ENCODE measurements around the gene CYTH1. TPM values are rescaled to one million over a fixed set of nuclear protein-coding genes. Genes with fewer than 3 reads are reported as not detected.

The CYTH1 gene
- total RNA-seq, 2 experiments from 2014 or later = 521 to 525 TPM

DNA sequence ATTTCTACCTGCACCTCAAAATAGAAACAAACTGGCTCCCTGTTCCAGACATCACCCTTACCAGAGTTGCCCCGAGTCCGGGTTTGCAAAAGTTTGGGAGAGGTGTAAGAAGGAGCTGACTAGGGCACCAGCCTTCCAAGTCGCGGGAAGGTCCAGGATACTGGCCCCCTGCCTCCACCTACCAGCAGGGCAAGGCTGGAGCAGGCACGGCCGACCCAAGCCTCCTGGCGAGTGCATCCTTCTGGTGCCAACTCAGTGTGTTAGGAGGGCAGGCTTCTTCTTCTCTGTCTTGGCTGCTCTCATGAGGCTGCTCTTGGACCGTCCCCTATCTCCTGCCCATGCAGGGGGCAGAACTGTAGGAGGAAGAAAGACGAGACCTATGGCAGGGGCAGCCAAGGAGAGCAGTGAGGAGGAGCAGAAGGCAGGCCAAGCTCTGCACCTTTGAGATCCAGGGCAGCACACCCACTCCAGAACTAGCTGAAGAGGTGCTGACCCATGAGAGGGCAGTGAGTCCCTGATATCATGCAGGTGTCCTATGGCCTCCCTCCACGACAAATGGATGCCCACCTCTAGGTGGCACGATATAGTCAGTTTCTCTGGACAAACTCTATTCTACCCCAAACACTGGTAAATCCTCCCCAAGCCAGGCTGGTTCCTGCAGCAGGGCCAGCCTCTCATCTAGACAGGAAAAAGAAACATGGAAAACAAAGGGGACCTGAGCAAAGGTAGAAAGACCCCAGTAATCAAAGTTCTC is 54.4 kb downstream of the CYTH1 start:
- H3K9me3 Mint-ChIP-seq = no peaks in the 10 kb centered on the region
- peak overlapping the region; percentile 79 for H3K27ac Mint-ChIP-seq
- DNase-seq (no peak), ATAC-seq (ENCODE audit: poor library complexity) (no peak)
- ChIA-PET CTCF (no interaction called here), POLR2A (interaction anchor here (0.6 to 2.5 kb wide), 10 partner anchors 10 to 95 kb away, joined by 3 to 9 read pairs (median 4); no protein-coding TSS in a partner anchor)
- Histone ChIP-seq H3K27me3 (ENCODE audit: control insufficient read depth in 1 of 2, insufficient read depth in 2 of 2, low read length in 2 of 2) (no peaks in the 10 kb centered on the region), H3K27ac (ENCODE audit: low read depth in 1 of 2, low read length in 2 of 2) (peak overlapping the region in 1 of 2 donors; percentile 14), H3K9me3 (ENCODE audit: control insufficient read depth in 1 of 2, insufficient read depth in 1 of 2, low read length in 2 of 2) (no peaks in the 10 kb centered on the region), H3K4me3 (ENCODE audit: low read length) (no peak overlapping the region), H3K4me1 (ENCODE audit: insufficient read depth, low read length) (peaks cover 93% of the 10 kb centered on the region), H3K36me3 (ENCODE audit: insufficient read depth, low read length) (peaks cover 44% of the 10 kb centered on the region)
- peaks cover 92% of the 10 kb centered on the region for H3K4me1 Mint-ChIP-seq (ENCODE audit: low read depth)
- no peaks in the 10 kb centered on the region for H3K27me3 Mint-ChIP-seq
- H3K36me3 Mint-ChIP-seq (ENCODE audit: low read depth) = peaks cover 71% of the 10 kb centered on the region
- intact Hi-C loops (cut with DNase I, micrococcal nuclease) = no loop called here
- TF ChIP-seq, protein P1, sequence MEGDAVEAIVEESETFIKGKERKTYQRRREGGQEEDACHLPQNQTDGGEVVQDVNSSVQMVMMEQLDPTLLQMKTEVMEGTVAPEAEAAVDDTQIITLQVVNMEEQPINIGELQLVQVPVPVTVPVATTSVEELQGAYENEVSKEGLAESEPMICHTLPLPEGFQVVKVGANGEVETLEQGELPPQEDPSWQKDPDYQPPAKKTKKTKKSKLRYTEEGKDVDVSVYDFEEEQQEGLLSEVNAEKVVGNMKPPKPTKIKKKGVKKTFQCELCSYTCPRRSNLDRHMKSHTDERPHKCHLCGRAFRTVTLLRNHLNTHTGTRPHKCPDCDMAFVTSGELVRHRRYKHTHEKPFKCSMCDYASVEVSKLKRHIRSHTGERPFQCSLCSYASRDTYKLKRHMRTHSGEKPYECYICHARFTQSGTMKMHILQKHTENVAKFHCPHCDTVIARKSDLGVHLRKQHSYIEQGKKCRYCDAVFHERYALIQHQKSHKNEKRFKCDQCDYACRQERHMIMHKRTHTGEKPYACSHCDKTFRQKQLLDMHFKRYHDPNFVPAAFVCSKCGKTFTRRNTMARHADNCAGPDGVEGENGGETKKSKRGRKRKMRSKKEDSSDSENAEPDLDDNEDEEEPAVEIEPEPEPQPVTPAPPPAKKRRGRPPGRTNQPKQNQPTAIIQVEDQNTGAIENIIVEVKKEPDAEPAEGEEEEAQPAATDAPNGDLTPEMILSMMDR (IDR thresholded peaks at IDR 0.05) = no peak
- H3K4me3 Mint-ChIP-seq = peak overlapping the region; percentile 76

DNA sequence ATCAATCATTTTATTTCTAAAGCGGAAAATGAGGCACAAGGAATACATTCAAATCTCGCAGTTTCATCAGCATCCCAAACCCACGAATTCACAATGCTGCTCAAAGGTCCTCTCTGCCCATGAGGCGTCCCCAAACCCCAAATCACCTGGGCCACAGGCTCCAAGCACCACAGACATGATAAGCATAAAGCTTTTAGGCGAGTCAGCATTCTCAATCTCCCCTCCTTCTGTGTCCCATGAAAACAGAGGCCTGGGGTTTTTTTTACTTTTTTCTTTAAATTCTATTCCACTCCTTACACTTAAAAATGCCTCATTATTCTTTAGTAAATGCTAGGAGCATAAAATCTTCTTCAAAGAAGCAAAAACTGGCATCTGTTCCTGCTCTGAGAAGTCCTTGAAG is 55.0 kb downstream of the CYTH1 start:
- Mint-ChIP-seq H3K36me3 (ENCODE audit: low read depth) (peaks cover 71% of the 10 kb centered on the region), H3K4me3 (peak overlapping the region; percentile 76), H3K27me3 (no peaks in the 10 kb centered on the region), H3K27ac (peak overlapping the region; percentile 79), H3K4me1 (ENCODE audit: low read depth) (peaks cover 92% of the 10 kb centered on the region), H3K9me3 (no peaks in the 10 kb centered on the region)
- H3K27ac ChIP-seq (ENCODE audit: low read depth in 1 of 2, low read length in 2 of 2) = peak overlapping the region; percentile 14 to 38
- ATAC-seq (ENCODE audit: poor library complexity) = no peak
- H3K9me3 ChIP-seq (ENCODE audit: control insufficient read depth in 1 of 2, insufficient read depth in 1 of 2, low read length in 2 of 2) = no peaks in the 10 kb centered on the region
- TF ChIP-seq, protein P1 (IDR thresholded peaks at IDR 0.05) = no peak
- no peak for DNase-seq
- ChIA-PET POLR2A (interaction anchor here (1.0 to 2.5 kb wide), 5 partner anchors 8 to 79 kb away, joined by 4 to 38 read pairs (median 7); no protein-coding TSS in a partner anchor), CTCF (no interaction called here)
- H3K4me1 ChIP-seq (ENCODE audit: insufficient read depth, low read length) = peaks cover 93% of the 10 kb centered on the region
- intact Hi-C loops (cut with DNase I, micrococcal nuclease) = no loop called here
- peaks cover 47% of the 10 kb centered on the region for H3K36me3 ChIP-seq (ENCODE audit: insufficient read depth, low read length)
- peak overlapping the region; percentile 24 for H3K4me3 ChIP-seq (ENCODE audit: low read length)
- H3K27me3 ChIP-seq (ENCODE audit: control insufficient read depth in 1 of 2, insufficient read depth in 2 of 2, low read length in 2 of 2) = no peaks in the 10 kb centered on the region

DNA sequence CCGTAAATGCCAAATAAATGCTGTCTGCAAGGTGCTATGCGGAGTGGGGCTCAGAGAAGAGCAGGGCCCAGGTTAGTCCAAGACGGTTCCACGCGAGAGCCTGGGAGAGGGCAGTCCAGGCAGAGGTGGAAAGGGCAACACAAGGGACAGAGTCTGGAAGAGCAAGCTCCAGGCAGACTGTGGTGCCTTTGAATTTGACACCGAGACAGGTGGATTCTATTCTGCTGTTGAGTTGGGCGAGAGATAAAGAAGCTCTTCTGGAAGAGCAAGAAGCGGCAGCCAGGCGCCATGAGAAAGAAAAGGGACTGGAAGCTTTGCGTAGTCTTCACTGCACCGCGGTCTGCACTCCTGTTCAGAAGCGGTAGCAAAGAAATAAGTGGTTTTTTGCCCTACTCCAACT is 55.6 kb downstream of the CYTH1 start:
- peaks cover 93% of the 10 kb centered on the region for H3K4me1 ChIP-seq (ENCODE audit: insufficient read depth, low read length)

More for the DNA sequence above, 55.6 kb downstream of the CYTH1 start:
- Mint-ChIP-seq H3K36me3 (ENCODE audit: low read depth) (peaks cover 68% of the 10 kb centered on the region), H3K27ac (peak overlapping the region; percentile 79), H3K9me3 (no peaks in the 10 kb centered on the region), H3K4me1 (ENCODE audit: low read depth) (peaks cover 93% of the 10 kb centered on the region), H3K4me3 (peak overlapping the region; percentile 76), H3K27me3 (no peaks in the 10 kb centered on the region)
- DNase-seq (peak in 1 of 14 experiments; percentile 26), ATAC-seq (ENCODE audit: poor library complexity) (no peak)
- Histone ChIP-seq H3K27me3 (ENCODE audit: control insufficient read depth in 1 of 2, insufficient read depth in 2 of 2, low read length in 2 of 2) (no peaks in the 10 kb centered on the region), H3K36me3 (ENCODE audit: insufficient read depth, low read length) (peaks cover 47% of the 10 kb centered on the region), H3K4me3 (ENCODE audit: low read length) (peak overlapping the region; percentile 24), H3K9me3 (ENCODE audit: control insufficient read depth in 1 of 2, insufficient read depth in 1 of 2, low read length in 2 of 2) (no peaks in the 10 kb centered on the region), H3K27ac (ENCODE audit: low read depth in 1 of 2, low read length in 2 of 2) (peak overlapping the region; percentile 14 to 38)
- ChIA-PET POLR2A (interaction anchor here (0.9 to 2.5 kb wide), 9 partner anchors 9 to 80 kb away, joined by 3 to 38 read pairs (median 7); no protein-coding TSS in a partner anchor), CTCF (interaction anchor here (0.9 to 1.4 kb wide), 3 partner anchors 9 to 80 kb away, joined by 3 to 6 read pairs (median 5); no protein-coding TSS in a partner anchor)
- intact Hi-C loops (cut with DNase I, micrococcal nuclease) = no loop called here
- TF ChIP-seq, protein P1 (IDR thresholded peaks at IDR 0.05) = no peak

Measured in CD4-positive, alpha-beta T cell (primary cell).